ENCODE results near the gene ERCC4. TPM values are rescaled to one million over a fixed set of nuclear protein-coding genes. Genes with fewer than 3 reads are reported as not detected.

The ERCC4 gene
- polyA plus RNA-seq, 1 donor (not counting 4 experiments of a cell fraction or from before 2014, with no cell fraction given) = 5.9 TPM

GRCh38 chr16:13997526-13997925, 77.6 kb downstream of the ERCC4 start:
- Histone ChIP-seq H3K27me3 (ENCODE audit: control insufficient read depth, extremely low read depth, insufficient read depth, low read length) (peaks cover 7% of the 10 kb centered on the region), H3K36me3 (ENCODE audit: control insufficient read depth in 2 of 2, extremely low read depth in 1 of 2, insufficient read depth in 2 of 2, low read length in 2 of 2) (no peaks in the 10 kb centered on the region), H3K79me2 (ENCODE audit: control insufficient read depth, insufficient read depth, low read length) (no peaks in the 10 kb centered on the region), H2AFZ (ENCODE audit: control insufficient read depth, low read length) (no peak overlapping the region), H3K9me1 (ENCODE audit: control insufficient read depth, extremely low read depth, insufficient read depth, low read length) (no peaks in the 10 kb centered on the region), H3K4me2 (ENCODE audit: control insufficient read depth, extremely low read depth, insufficient read depth, low read depth, low read length) (no peak overlapping the region), H4K20me1 (ENCODE audit: control insufficient read depth, extremely low read depth, insufficient read depth, low read length) (no peaks in the 10 kb centered on the region), H3K9me3 (ENCODE audit: control insufficient read depth, low read depth, low read length) (no peaks in the 10 kb centered on the region), H3K9ac (ENCODE audit: control insufficient read depth, extremely low read depth, insufficient read depth, low read length) (no peak overlapping the region), H3K4me1 (ENCODE audit: control insufficient read depth, extremely low read depth, insufficient read depth, low read length) (no peaks in the 10 kb centered on the region), H3K27ac (ENCODE audit: control insufficient read depth, insufficient read depth, low read length) (no peak overlapping the region), H3K4me3 (ENCODE audit: control insufficient read depth in 2 of 3, extremely low read depth in 1 of 3, insufficient read depth in 2 of 3, low read depth in 1 of 3, low read length in 3 of 3) (no peak overlapping the region)
- DNase-seq (ENCODE audit: low read depth, low spot score) = no peak
- TF ChIP-seq EZH2 (IDR thresholded peaks at IDR 0.05; ENCODE audit: low read length) = no peak
- TF ChIP-seq, protein P1, sequence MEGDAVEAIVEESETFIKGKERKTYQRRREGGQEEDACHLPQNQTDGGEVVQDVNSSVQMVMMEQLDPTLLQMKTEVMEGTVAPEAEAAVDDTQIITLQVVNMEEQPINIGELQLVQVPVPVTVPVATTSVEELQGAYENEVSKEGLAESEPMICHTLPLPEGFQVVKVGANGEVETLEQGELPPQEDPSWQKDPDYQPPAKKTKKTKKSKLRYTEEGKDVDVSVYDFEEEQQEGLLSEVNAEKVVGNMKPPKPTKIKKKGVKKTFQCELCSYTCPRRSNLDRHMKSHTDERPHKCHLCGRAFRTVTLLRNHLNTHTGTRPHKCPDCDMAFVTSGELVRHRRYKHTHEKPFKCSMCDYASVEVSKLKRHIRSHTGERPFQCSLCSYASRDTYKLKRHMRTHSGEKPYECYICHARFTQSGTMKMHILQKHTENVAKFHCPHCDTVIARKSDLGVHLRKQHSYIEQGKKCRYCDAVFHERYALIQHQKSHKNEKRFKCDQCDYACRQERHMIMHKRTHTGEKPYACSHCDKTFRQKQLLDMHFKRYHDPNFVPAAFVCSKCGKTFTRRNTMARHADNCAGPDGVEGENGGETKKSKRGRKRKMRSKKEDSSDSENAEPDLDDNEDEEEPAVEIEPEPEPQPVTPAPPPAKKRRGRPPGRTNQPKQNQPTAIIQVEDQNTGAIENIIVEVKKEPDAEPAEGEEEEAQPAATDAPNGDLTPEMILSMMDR (optimal IDR thresholded peaks at IDR 0.05 in 1 of 3, IDR thresholded peaks at IDR 0.05 in 1 of 3, conservative IDR thresholded peaks at IDR 0.05 in 1 of 3; ENCODE audit: extremely low read depth in 1 of 3, insufficient read depth in 2 of 3, low read length in 3 of 3) = no peak
- dilution Hi-C loops (cut with MboI; ENCODE audit: extremely low pct_ligation_motif_present, low sequenced_read_pairs) = no loop called here
- no peak for FAIRE-seq

DNA sequence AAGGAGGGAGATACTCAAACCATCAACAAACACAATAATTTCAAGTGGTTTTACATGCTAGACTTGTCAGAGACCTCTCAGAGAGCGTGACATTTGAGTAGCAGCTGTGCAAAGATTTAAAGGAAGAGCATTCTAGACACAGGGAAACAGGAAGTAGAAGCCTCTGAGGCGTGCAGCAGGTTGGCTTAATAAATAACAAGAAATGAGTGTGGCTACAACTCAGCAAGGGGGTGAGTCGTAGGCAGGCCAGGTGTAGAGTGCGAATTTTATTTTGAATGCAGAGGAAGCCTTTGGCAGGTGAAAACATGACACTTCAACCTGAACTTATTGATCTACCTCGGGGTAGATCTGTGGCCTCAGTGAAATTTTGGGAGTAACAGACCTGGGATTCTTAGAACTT, 78.0 kb downstream of the ERCC4 start:
- no peak for DNase-seq (ENCODE audit: low read depth, low spot score)
- H3K4me2 ChIP-seq (ENCODE audit: control insufficient read depth, extremely low read depth, insufficient read depth, low read depth, low read length) = no peak overlapping the region
- no peaks in the 10 kb centered on the region for H3K36me3 ChIP-seq (ENCODE audit: control insufficient read depth in 2 of 2, extremely low read depth in 1 of 2, insufficient read depth in 2 of 2, low read length in 2 of 2)
- peaks cover 5% of the 10 kb centered on the region for H3K27me3 ChIP-seq (ENCODE audit: control insufficient read depth, extremely low read depth, insufficient read depth, low read length)
- TF ChIP-seq, protein P1 (optimal IDR thresholded peaks at IDR 0.05 in 1 of 3, IDR thresholded peaks at IDR 0.05 in 1 of 3, conservative IDR thresholded peaks at IDR 0.05 in 1 of 3; ENCODE audit: extremely low read depth in 1 of 3, insufficient read depth in 2 of 3, low read length in 3 of 3) = no peak
- TF ChIP-seq EZH2 (IDR thresholded peaks at IDR 0.05; ENCODE audit: low read length) = no peak
- H2AFZ ChIP-seq (ENCODE audit: control insufficient read depth, low read length) = no peak overlapping the region
- no peak overlapping the region for H3K27ac ChIP-seq (ENCODE audit: control insufficient read depth, insufficient read depth, low read length)
- dilution Hi-C loops (cut with MboI; ENCODE audit: extremely low pct_ligation_motif_present, low sequenced_read_pairs) = no loop called here
- no peaks in the 10 kb centered on the region for H3K79me2 ChIP-seq (ENCODE audit: control insufficient read depth, insufficient read depth, low read length)
- H3K9me1 ChIP-seq (ENCODE audit: control insufficient read depth, extremely low read depth, insufficient read depth, low read length) = no peaks in the 10 kb centered on the region
- H3K9ac ChIP-seq (ENCODE audit: control insufficient read depth, extremely low read depth, insufficient read depth, low read length) = no peak overlapping the region
- peaks cover 2% of the 10 kb centered on the region for H3K4me1 ChIP-seq (ENCODE audit: control insufficient read depth, extremely low read depth, insufficient read depth, low read length)
- H3K4me3 ChIP-seq (ENCODE audit: control insufficient read depth in 2 of 3, extremely low read depth in 1 of 3, insufficient read depth in 2 of 3, low read depth in 1 of 3, low read length in 3 of 3) = no peak overlapping the region
- H3K9me3 ChIP-seq (ENCODE audit: control insufficient read depth, low read depth, low read length) = no peaks in the 10 kb centered on the region
- H4K20me1 ChIP-seq (ENCODE audit: control insufficient read depth, extremely low read depth, insufficient read depth, low read length) = no peaks in the 10 kb centered on the region
- FAIRE-seq = no peak
